A673 (cell line): ENCODE results near the gene RPUSD2. TPM values are rescaled to one million over a fixed set of nuclear protein-coding genes. Genes with fewer than 3 reads are reported as not detected.
"Not testable (repeated sequence)": the region's sequence is repeated elsewhere in the genome, so short reads cannot be mapped to it uniquely, and the experiment has no call there.

Source experiments
- BruUV-seq: library from RNA; stranded (reverse); fragments of 400-500 nt; replicated peaks from 2 replicates; lab custom pipeline; 2021; lab: Mats Ljungman, UMichigan
- CTCF ChIA-PET: fragments of 300-600 bp; sonication (Branson Sonifier 250); formaldehyde crosslinking; loops from one replicate; lab custom pipeline; 2022; ENCODE audit warnings: antibody characterized with exemption; lab: Charles Lee
- POLR2A ChIA-PET: fragments of 300-600 bp; sonication (Branson Sonifier 250); formaldehyde crosslinking; loops from one replicate; lab custom pipeline; 2022; ENCODE audit warnings: antibody characterized with exemption; ENCODE audit not compliant: low non-redundant PET; lab: Charles Lee
- DNase-seq: peaks from one replicate; pipeline ENCODE4 v3.0.0-alpha.2; 2015; ENCODE audit warnings: low spot score
- H3K27ac ChIP-seq: fragments of 200-600 bp; sonication (generic); 2 replicates; pipeline ENCODE4 v1.5.1; 2016; ENCODE audit warnings: mixed run types, low read depth, mild to moderate bottlenecking, mixed read lengths, antibody characterized with exemption, low read length; ENCODE audit not compliant: poor library complexity, severe bottlenecking
- H3K27me3 ChIP-seq: fragments of 200-600 bp; sonication (generic); replicated peaks from 2 replicates; pipeline ENCODE4 v1.6.1; 2017; ENCODE audit warnings: mixed run types, low read depth, mild to moderate bottlenecking, mixed read lengths, antibody characterized with exemption, low read length; ENCODE audit not compliant: insufficient read depth, poor library complexity
- H3K36me3 ChIP-seq: fragments of 200-600 bp; sonication (generic); 2 replicates; pipeline ENCODE4 v1.6.1; 2016; ENCODE audit warnings: mixed run types, mild to moderate bottlenecking, mixed read lengths, antibody characterized with exemption, low read length; ENCODE audit not compliant: insufficient read depth, poor library complexity, severe bottlenecking
- H3K4me1 ChIP-seq: fragments of 200-600 bp; sonication (generic); 2 replicates; pipeline ENCODE4 v1.6.1; 2017; ENCODE audit warnings: mixed run types, mild to moderate bottlenecking, mixed read lengths, antibody characterized with exemption, low read length; ENCODE audit not compliant: insufficient read depth, poor library complexity, severe bottlenecking
- H3K4me3 ChIP-seq: fragments of 200-600 bp; sonication (generic); 2 replicates; pipeline ENCODE4 v1.5.1; 2016; ENCODE audit warnings: low read depth, mixed run types, mild to moderate bottlenecking, mixed read lengths, low read length; ENCODE audit not compliant: poor library complexity, severe bottlenecking
- H3K9me3 ChIP-seq: fragments of 200-600 bp; sonication (generic); 2 replicates; pipeline ENCODE4 v1.6.1; 2016; ENCODE audit warnings: mixed run types, low read depth, mild to moderate bottlenecking, mixed read lengths, antibody characterized with exemption, low read length; ENCODE audit not compliant: poor library complexity, severe bottlenecking
- CTCF ChIP-seq: fragments of 300-800, 200-600 bp; sonication (generic); conservative IDR thresholded peaks from 2 replicates; pipeline ENCODE4 v1.5.1; 2017; ENCODE audit warnings: low read depth, mild to moderate bottlenecking, antibody characterized with exemption, low read length, moderate library complexity, mixed read lengths
- EZH2 ChIP-seq: fragments of 200-600 bp; sonication (generic); IDR thresholded peaks from 2 replicates; pipeline ENCODE4 v1.6.1; 2017; ENCODE audit warnings: borderline replicate concordance, low read depth, mild to moderate bottlenecking, mixed read lengths, antibody characterized with exemption, low read length; ENCODE audit not compliant: poor library complexity, severe bottlenecking
- intact Hi-C: fragments of 100-400 bp; cut with micrococcal nuclease; formaldehyde crosslinking; loops from one replicate; pipeline ENCODE4 v1.10.0; 2022; ENCODE audit not compliant: unreplicated experiment
- total RNA-seq: library from RNA; stranded (reverse); gene quantifications from 2 replicates; pipeline ENCODE4 v1.2.3, GENCODE V29; 2021

RPUSD2 gene
- total RNA-seq, 1 experiment from 2014 or later = 18.1 TPM

DNA sequence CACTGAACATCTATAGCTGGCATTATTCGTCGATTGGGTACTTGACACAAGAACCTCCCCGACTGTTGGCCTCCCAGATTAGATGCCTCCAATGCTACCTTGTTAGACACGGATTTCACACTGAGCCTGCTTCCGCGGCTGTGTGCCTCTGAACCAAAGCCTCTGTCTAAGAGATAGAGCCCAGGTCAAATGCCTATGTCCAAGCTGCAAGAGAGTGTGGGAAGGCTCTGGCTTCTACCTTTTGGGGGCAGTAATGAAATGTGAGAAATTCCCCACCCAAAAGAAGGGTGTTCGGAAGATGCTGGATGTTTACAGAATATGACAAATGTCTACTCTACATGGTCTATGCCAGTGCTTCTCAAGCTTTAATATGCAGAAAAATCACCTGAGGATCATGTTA lies 2.0 kb upstream of the RPUSD2 start:
- no peak overlapping the region for H3K4me3 ChIP-seq
- BruUV-seq = no TSS peak
- no peaks in the 10 kb centered on the region for H3K9me3 ChIP-seq
- peaks cover 16% of the 10 kb centered on the region for H3K4me1 ChIP-seq
- peak; percentile 39 for DNase-seq
- H3K36me3 ChIP-seq = peaks cover 4% of the 10 kb centered on the region
- ChIA-PET CTCF (no interaction called here), POLR2A (no interaction called here)
- intact Hi-C loops = no loop called here
- no peak overlapping the region for H3K27ac ChIP-seq
- no peaks in the 10 kb centered on the region for H3K27me3 ChIP-seq
- TF ChIP-seq CTCF = peak; percentile 42
- TF ChIP-seq EZH2 = no peak

GRCh38 chr15:40575113-40575512 lies 6.0 kb downstream of the RPUSD2 start:
- intact Hi-C loops = no loop called here
- H3K4me3 ChIP-seq = no peak overlapping the region
- no peak for TF ChIP-seq EZH2
- TF ChIP-seq CTCF = no peak
- DNase-seq = no peak
- H3K27ac ChIP-seq = no peak overlapping the region
- H3K36me3 ChIP-seq = peaks cover 20% of the 10 kb centered on the region
- H3K9me3 ChIP-seq = no peaks in the 10 kb centered on the region
- H3K27me3 ChIP-seq = no peaks in the 10 kb centered on the region
- ChIA-PET CTCF (no interaction called here), POLR2A (no interaction called here)
- BruUV-seq = no TSS peak
- H3K4me1 ChIP-seq = peaks cover 6% of the 10 kb centered on the region

DNA sequence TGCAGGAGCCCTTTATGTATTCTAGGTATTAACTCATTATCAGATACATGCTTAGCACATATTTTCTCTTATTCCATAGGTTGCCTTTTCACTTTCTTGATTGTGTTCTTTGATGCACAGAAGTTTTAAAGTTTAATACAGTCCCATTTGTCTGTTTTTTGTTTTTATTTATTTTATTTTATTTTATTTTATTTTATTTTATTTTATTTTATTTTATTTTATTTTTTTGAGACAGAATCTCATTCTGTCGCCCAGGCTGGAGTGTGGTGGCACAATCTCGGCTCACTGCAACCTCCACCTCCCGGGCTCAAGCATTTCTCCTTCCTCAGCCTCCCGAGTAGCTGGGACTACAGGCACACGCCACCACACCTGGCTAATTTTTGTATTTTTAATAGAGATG lies 7.8 kb downstream of the RPUSD2 start:
- POLR2A ChIA-PET, DNase-seq, BruUV-seq, H3K4me1 ChIP-seq, H3K4me3 ChIP-seq, CTCF ChIA-PET, H3K27me3 ChIP-seq, H3K9me3 ChIP-seq, intact Hi-C loops, H3K27ac ChIP-seq: not testable (repeated sequence)
- H3K36me3 ChIP-seq = peaks cover 16% of the 10 kb centered on the region

- H3K4me3 ChIP-seq = no peak overlapping the region
- TF ChIP-seq EZH2 = no peak
- no peak for TF ChIP-seq CTCF
- H3K9me3 ChIP-seq = no peaks in the 10 kb centered on the region
- H3K27me3 ChIP-seq = no peaks in the 10 kb centered on the region
- POLR2A ChIA-PET = no interaction called here
- DNase-seq = no peak
- intact Hi-C loops = no loop called here
- H3K4me1 ChIP-seq = no peaks in the 10 kb centered on the region
- H3K36me3 ChIP-seq = peaks cover 13% of the 10 kb centered on the region
- no TSS peak for BruUV-seq
- CTCF ChIA-PET = no interaction called here
- no peak overlapping the region for H3K27ac ChIP-seq
These were observed 9.8 kb downstream of the RPUSD2 start for GRCh38 chr15:40578892-40579291.

DNA sequence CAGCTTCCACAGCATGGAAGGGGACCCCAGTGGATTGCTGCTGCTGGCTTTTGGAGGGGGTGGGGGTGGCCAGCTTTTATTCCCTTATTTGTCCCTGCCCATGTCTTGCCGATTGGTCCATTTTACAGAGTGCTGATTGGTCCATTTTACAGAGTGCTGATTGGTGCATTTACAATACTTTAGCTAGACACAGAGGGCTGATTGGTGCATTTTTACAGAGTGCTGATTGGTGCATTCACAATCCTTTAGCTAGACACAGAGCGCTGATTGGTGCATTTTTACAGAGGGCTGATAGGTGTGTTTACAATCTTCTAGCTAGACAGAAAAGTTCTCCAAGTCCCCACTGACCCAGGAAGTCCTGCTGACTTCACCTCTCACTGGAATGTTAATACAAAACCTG lies 12.7 kb downstream of the RPUSD2 start:
- POLR2A ChIA-PET, H3K9me3 ChIP-seq, DNase-seq, H3K27ac ChIP-seq, H3K27me3 ChIP-seq, H3K36me3 ChIP-seq, BruUV-seq, H3K4me1 ChIP-seq, intact Hi-C loops, H3K4me3 ChIP-seq: not testable (repeated sequence)
- CTCF ChIA-PET = interaction anchor here (0.6 kb wide), 1 partner anchor 76 kb away, joined by 4 read pairs; no protein-coding TSS in a partner anchor
